Endothelial cell (in vitro differentiated cells): ENCODE measurements around the gene C9orf152. TPM values are rescaled to one million over a fixed set of nuclear protein-coding genes. Genes with fewer than 3 reads are reported as not detected.
A peak's percentile ranks its signal among the peaks of the same experiment; 100 is the strongest.

ENCODE experiments used
- DNase-seq: peaks from one replicate; pipeline ENCODE4 v3.0.0; 2021; ENCODE audit warnings: low spot score
- H3K27ac Mint-ChIP-seq: one replicate; pipeline ENCODE4 v1.8.0; 2021; ENCODE audit warnings: mixed read lengths, inconsistent platforms; ENCODE audit not compliant: unreplicated experiment
- H3K27me3 Mint-ChIP-seq: one replicate; pipeline ENCODE4 v1.8.0; 2021; ENCODE audit warnings: mild to moderate bottlenecking, moderate library complexity, mixed read lengths, inconsistent platforms; ENCODE audit not compliant: unreplicated experiment
- H3K36me3 Mint-ChIP-seq: one replicate; pipeline ENCODE4 v1.8.0; 2021; ENCODE audit warnings: mild to moderate bottlenecking, low read depth, mixed read lengths, inconsistent platforms; ENCODE audit not compliant: unreplicated experiment
- H3K4me1 Mint-ChIP-seq: one replicate; pipeline ENCODE4 v1.8.0; 2021; ENCODE audit warnings: mild to moderate bottlenecking, mixed read lengths, inconsistent platforms; ENCODE audit not compliant: unreplicated experiment
- H3K4me3 Mint-ChIP-seq: one replicate; pipeline ENCODE4 v1.8.0; 2021; ENCODE audit warnings: mild to moderate bottlenecking, mixed read lengths, inconsistent platforms; ENCODE audit not compliant: unreplicated experiment
- H3K9me3 Mint-ChIP-seq: one replicate; pipeline ENCODE4 v1.8.0; 2021; ENCODE audit warnings: mixed read lengths, inconsistent platforms; ENCODE audit not compliant: unreplicated experiment
- total RNA-seq: library from RNA; stranded (reverse); fragmentation: NEBNext Ultra II Directional; extraction: Animal tissue kit (Norgen Biotek cat#: 25700); gene quantifications from one replicate; pipeline ENCODE4 v1.2.1, GENCODE V29; 2021; ENCODE audit not compliant: unreplicated experiment
- TF ChIP-seq, protein P1 (sequence below): fragments of 200-600 bp; sonication (generic); IDR thresholded peaks from one replicate; pipeline ENCODE4 v1.5.0; 2021; ENCODE audit warnings: antibody characterized with exemption; ENCODE audit not compliant: unreplicated experiment

Gene C9orf152
- total RNA-seq, 1 donor from 2014 or later: not detected

DNA sequence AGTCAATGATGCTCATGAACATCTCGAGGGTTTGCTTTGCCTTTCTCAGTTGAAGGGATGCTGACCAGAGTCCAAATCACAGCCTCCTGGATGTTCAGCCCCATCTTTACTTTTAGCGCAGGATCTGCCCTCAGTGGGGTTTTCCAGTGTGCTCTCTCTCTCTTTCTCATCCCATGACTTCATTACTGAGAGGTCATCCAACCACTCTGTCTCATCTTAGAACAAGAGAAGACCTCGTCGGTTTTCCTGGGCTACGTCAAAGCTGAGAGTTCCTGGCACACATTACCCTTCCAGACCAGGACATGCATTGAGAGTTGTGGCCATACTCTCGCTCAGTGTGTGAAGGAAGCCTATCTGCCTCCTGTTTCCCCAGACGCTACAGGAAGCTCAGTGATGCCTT lies 47.3 kb downstream of the C9orf152 start:
- peak overlapping the region; percentile 7 for H3K4me3 Mint-ChIP-seq
- H3K9me3 Mint-ChIP-seq: no peaks in the 10 kb centered on the region
- no peak for DNase-seq
- peaks cover 41% of the 10 kb centered on the region for H3K4me1 Mint-ChIP-seq
- peaks cover 17% of the 10 kb centered on the region for H3K27me3 Mint-ChIP-seq
- H3K36me3 Mint-ChIP-seq: peaks cover 47% of the 10 kb centered on the region
- H3K27ac Mint-ChIP-seq: peak overlapping the region; percentile 42
- TF ChIP-seq, protein P1, sequence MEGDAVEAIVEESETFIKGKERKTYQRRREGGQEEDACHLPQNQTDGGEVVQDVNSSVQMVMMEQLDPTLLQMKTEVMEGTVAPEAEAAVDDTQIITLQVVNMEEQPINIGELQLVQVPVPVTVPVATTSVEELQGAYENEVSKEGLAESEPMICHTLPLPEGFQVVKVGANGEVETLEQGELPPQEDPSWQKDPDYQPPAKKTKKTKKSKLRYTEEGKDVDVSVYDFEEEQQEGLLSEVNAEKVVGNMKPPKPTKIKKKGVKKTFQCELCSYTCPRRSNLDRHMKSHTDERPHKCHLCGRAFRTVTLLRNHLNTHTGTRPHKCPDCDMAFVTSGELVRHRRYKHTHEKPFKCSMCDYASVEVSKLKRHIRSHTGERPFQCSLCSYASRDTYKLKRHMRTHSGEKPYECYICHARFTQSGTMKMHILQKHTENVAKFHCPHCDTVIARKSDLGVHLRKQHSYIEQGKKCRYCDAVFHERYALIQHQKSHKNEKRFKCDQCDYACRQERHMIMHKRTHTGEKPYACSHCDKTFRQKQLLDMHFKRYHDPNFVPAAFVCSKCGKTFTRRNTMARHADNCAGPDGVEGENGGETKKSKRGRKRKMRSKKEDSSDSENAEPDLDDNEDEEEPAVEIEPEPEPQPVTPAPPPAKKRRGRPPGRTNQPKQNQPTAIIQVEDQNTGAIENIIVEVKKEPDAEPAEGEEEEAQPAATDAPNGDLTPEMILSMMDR: no peak

GRCh38 chr9:110160123-110160522 lies 47.8 kb downstream of the C9orf152 start:
- no peak for DNase-seq
- peaks cover 41% of the 10 kb centered on the region for H3K4me1 Mint-ChIP-seq
- H3K4me3 Mint-ChIP-seq: peak overlapping the region; percentile 78
- TF ChIP-seq, protein P1: no peak
- H3K9me3 Mint-ChIP-seq: no peaks in the 10 kb centered on the region
- H3K27me3 Mint-ChIP-seq: peaks cover 20% of the 10 kb centered on the region
- H3K36me3 Mint-ChIP-seq: peaks cover 47% of the 10 kb centered on the region
- no peak overlapping the region for H3K27ac Mint-ChIP-seq

DNA sequence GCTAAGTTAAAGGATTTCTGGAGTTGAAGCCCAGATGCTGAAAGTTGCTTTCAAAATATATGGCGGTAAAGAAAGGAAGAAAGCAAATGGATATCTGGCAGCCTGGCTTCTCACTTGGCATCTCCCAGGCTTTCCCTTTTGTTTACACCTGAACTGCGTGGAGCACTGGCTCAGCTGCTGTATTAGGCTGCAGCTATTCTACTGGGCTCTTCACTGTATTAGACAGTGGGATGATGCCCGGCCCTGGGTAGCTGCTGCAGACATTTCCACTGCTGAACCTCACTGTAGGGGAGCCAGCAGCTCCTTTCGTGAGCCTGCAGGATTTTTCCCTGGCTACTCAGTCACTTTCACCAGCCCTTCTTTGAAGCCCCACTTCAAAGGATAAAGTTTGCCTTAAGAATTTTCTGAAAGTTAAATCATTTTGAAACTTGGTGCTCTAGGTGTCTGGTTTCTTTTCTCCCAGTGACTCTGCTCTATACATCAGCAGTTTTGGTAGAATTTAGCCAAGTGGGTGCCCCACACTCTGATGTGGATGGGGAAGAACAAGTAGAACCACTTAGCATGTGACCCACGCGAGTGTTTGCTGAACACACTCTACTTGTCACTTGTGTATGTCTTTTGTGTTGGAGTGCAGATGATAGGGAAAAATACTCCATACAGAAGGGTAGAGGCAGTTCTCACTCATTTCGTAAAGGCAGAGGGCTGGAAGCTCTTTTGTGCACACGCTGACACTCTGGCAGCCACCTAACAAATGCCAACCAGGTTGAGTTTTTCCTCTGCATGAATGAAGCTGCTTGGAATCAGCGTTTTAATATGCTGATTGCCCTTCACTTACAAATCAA lies 49.9 kb downstream of the C9orf152 start:
- TF ChIP-seq, protein P1: no peak
- no peak overlapping the region for H3K4me3 Mint-ChIP-seq
- peak overlapping the region; percentile 22 for H3K27ac Mint-ChIP-seq

GRCh38 chr9:110156902-110157301 lies 51.1 kb downstream of the C9orf152 start:
- H3K27me3 Mint-ChIP-seq: peaks cover 32% of the 10 kb centered on the region
- no peak overlapping the region for H3K27ac Mint-ChIP-seq
- TF ChIP-seq, protein P1: no peak
- peaks cover 66% of the 10 kb centered on the region for H3K4me1 Mint-ChIP-seq
- no peak for DNase-seq
- no peak overlapping the region for H3K4me3 Mint-ChIP-seq
- H3K9me3 Mint-ChIP-seq: no peaks in the 10 kb centered on the region
- H3K36me3 Mint-ChIP-seq: peaks cover 51% of the 10 kb centered on the region

More for the DNA sequence above, 49.9 kb downstream of the C9orf152 start:
- no peaks in the 10 kb centered on the region for H3K9me3 Mint-ChIP-seq
- DNase-seq: no peak
- peaks cover 49% of the 10 kb centered on the region for H3K36me3 Mint-ChIP-seq
- H3K27me3 Mint-ChIP-seq: peaks cover 27% of the 10 kb centered on the region
- H3K4me1 Mint-ChIP-seq: peaks cover 55% of the 10 kb centered on the region

DNA sequence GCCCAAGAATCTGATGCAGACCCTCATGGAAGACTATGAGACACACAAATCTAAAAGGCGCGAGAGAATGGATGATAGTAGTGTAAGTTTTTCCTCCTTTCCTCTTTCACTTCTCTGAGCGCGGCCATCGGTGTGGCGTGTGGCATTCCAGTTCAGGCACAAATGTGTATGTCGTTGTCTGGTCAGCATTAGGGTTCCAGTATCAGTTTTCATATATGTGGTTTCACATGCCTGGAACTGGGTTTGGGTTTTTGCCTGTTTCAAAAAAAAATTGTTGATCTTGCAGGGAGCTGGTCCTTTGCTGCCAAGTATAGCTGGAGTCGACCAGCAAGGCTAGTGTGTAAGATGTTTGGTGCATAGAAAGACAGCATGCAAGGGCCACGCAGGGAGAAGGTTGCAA lies 51.5 kb downstream of the C9orf152 start:
- Mint-ChIP-seq H3K4me1 (peaks cover 70% of the 10 kb centered on the region), H3K27me3 (peaks cover 36% of the 10 kb centered on the region), H3K4me3 (peak overlapping the region; percentile 24), H3K36me3 (peaks cover 49% of the 10 kb centered on the region), H3K27ac (no peak overlapping the region), H3K9me3 (no peaks in the 10 kb centered on the region)
- TF ChIP-seq, protein P1: no peak
- DNase-seq: no peak
